Neutrophil (primary cell): ENCODE results near the gene HUS1B.

ENCODE experiments used
- H3K27ac ChIP-seq: fragments of 200-600 bp; sonication (generic); 2 replicates; pipeline ENCODE4 v1.5.1; 2016; ENCODE audit warnings: mild to moderate bottlenecking, moderate library complexity
- H3K27me3 ChIP-seq: fragments of 200-600 bp; sonication (generic); 2 replicates; pipeline ENCODE4 v1.6.0; 2016; ENCODE audit warnings: mild to moderate bottlenecking
- H3K36me3 ChIP-seq: fragments of 200-600 bp; sonication (generic); 2 replicates; pipeline ENCODE4 v1.5.1; 2017
- H3K4me1 ChIP-seq, 2 experiments: fragments of 200-600 bp in 1 of 2; sonication (generic) in 1 of 2; 1 replicate in 1 of 2; 2 replicates in 1 of 2; pipeline versions ENCODE4 v1.5.1 to v1.6.1; 2013 to 2016; ENCODE audit warnings: low read depth in 1 of 2, low read length in 1 of 2, mild to moderate bottlenecking in 1 of 2, moderate library complexity in 1 of 2; ENCODE audit not compliant: control insufficient read depth in 1 of 2, insufficient read depth in 1 of 2
- H3K4me3 ChIP-seq, 2 experiments: fragments of 200-600 bp in 1 of 2; sonication (generic) in 1 of 2; 1 replicate in 1 of 2; 2 replicates in 1 of 2; pipeline ENCODE4 v1.5.1; 2013 to 2016; ENCODE audit warnings: low read depth in 1 of 2, low read length in 1 of 2, mild to moderate bottlenecking in 1 of 2, moderate library complexity in 1 of 2
- H3K9me3 ChIP-seq: fragments of 200-600 bp; sonication (generic); 2 replicates; pipeline ENCODE4 v1.5.1; 2016
- TF ChIP-seq, protein P1 (sequence below): fragments of 200-600 bp; sonication (generic); IDR thresholded peaks from 2 replicates; pipeline ENCODE4 v1.5.1; 2016; ENCODE audit warnings: antibody characterized with exemption

HUS1B gene

DNA sequence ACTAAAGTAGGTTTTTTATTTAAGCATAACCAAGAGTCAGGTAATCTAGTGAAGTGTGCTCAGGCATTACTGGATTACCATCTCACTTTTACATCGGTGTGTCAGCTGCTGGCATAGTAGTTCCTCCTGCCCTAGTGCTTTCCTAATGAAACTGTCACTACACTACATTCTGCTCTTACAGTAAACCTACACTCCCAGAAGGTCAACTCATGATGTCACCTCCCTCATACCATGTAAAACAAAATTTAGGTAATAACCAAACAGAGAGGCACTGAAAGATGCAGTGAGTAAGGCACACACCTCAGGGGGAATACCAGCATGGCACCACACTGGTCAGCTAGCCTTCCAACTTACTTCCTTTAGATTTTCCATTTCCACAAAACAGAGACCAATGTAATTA, 23.3 kb downstream of the HUS1B start:
- Histone ChIP-seq H3K9me3 (no peaks in the 10 kb centered on the region), H3K36me3 (peaks cover 23% of the 10 kb centered on the region), H3K4me3 (no peak overlapping the region), H3K27ac (no peak overlapping the region), H3K27me3 (no peaks in the 10 kb centered on the region), H3K4me1 (no peaks in the 10 kb centered on the region)
- TF ChIP-seq, protein P1, sequence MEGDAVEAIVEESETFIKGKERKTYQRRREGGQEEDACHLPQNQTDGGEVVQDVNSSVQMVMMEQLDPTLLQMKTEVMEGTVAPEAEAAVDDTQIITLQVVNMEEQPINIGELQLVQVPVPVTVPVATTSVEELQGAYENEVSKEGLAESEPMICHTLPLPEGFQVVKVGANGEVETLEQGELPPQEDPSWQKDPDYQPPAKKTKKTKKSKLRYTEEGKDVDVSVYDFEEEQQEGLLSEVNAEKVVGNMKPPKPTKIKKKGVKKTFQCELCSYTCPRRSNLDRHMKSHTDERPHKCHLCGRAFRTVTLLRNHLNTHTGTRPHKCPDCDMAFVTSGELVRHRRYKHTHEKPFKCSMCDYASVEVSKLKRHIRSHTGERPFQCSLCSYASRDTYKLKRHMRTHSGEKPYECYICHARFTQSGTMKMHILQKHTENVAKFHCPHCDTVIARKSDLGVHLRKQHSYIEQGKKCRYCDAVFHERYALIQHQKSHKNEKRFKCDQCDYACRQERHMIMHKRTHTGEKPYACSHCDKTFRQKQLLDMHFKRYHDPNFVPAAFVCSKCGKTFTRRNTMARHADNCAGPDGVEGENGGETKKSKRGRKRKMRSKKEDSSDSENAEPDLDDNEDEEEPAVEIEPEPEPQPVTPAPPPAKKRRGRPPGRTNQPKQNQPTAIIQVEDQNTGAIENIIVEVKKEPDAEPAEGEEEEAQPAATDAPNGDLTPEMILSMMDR: no peak

DNA sequence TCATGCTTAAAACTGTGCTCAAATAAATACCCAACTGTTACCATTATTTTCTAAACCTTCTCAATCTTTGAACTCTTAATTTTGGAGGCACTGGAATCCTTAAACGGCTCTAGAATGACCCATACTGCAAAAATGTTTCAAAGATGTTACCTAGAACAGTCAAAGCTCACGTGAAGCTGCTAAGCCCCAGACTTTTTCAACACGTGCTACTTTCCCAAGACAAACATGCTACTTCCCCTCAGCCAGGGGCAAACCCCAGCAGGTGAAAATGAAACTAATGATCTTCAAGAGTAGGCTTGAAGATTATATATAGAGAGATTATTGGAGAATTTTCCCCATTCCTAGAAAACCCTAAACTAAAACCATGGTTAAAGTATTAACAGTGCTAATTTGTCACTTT, 28.1 kb downstream of the HUS1B start:
- Histone ChIP-seq H3K27ac (no peak overlapping the region), H3K4me1 (no peaks in the 10 kb centered on the region), H3K27me3 (no peaks in the 10 kb centered on the region), H3K9me3 (no peaks in the 10 kb centered on the region), H3K36me3 (peaks cover 4% of the 10 kb centered on the region), H3K4me3 (no peak overlapping the region)
- TF ChIP-seq, protein P1: no peak

- TF ChIP-seq, protein P1: no peak
- no peaks in the 10 kb centered on the region for H3K27me3 ChIP-seq
- no peaks in the 10 kb centered on the region for H3K9me3 ChIP-seq
- H3K4me1 ChIP-seq: no peaks in the 10 kb centered on the region
- peaks cover 4% of the 10 kb centered on the region for H3K36me3 ChIP-seq
- H3K4me3 ChIP-seq: no peak overlapping the region
- no peak overlapping the region for H3K27ac ChIP-seq
Observed at GRCh38 chr6:626236-626635, 30.7 kb downstream of the HUS1B start.

DNA sequence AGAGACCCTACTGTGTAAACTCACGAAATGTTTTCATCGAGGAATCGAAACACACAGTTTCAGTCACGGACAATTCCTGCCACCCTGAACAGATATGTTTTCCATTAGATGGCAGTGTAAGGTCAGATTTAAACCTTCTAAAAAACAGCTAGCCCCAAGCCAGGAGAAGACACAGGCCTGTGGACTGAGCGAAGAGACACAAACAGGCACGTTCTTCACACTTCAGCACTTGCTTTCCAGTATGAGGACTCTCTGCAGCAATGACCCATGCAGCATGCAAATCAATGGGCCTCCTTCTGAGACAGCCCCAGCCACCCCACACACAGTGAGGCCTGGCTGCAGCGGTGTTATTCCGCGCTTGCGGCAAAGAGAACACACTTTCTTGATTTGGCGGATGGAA, 31.9 kb downstream of the HUS1B start:
- Histone ChIP-seq H3K36me3 (peaks cover 9% of the 10 kb centered on the region), H3K9me3 (no peaks in the 10 kb centered on the region), H3K4me1 (no peaks in the 10 kb centered on the region), H3K4me3 (no peak overlapping the region), H3K27me3 (no peaks in the 10 kb centered on the region), H3K27ac (no peak overlapping the region)
- TF ChIP-seq, protein P1: no peak

DNA sequence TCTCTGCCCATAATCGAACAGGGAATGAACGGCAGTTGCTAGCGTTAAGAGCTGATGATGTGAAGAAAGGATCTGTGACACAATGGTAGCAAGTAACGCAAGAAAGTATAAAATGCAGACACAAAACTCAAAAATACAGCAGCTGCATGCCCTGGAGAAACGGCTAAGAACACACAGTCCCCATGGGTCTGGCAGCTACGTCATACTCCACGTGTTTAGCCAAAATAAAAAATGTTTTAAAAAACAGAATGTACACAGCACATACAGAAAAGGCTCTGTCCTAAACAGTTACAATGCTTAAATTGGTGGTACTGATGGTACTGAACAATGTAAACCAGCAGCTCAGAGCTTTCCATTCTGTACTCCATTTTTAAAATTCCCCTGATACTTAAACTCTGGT, 34.4 kb downstream of the HUS1B start:
- Histone ChIP-seq H3K27me3 (no peaks in the 10 kb centered on the region), H3K9me3 (no peaks in the 10 kb centered on the region), H3K4me3 (no peak overlapping the region), H3K4me1 (no peaks in the 10 kb centered on the region), H3K36me3 (peaks cover 14% of the 10 kb centered on the region), H3K27ac (no peak overlapping the region)
- TF ChIP-seq, protein P1: no peak

GRCh38 chr6:621931-622330, 35.0 kb downstream of the HUS1B start:
- Histone ChIP-seq H3K27ac (no peak overlapping the region), H3K36me3 (peaks cover 19% of the 10 kb centered on the region), H3K4me1 (no peaks in the 10 kb centered on the region), H3K4me3 (no peak overlapping the region), H3K9me3 (no peaks in the 10 kb centered on the region), H3K27me3 (no peaks in the 10 kb centered on the region)
- TF ChIP-seq, protein P1: no peak
